ENCODE data around the gene ZNF234.
A peak's percentile ranks its signal among the peaks of the same experiment; 100 is the strongest.
"Not testable (repeated sequence)": the region's sequence is repeated elsewhere in the genome, so short reads cannot be mapped to it uniquely, and the experiment has no call there.

Gene ZNF234

GRCh38 chr19:44182145-44182544 is 40.8 kb downstream of the ZNF234 start:
- no peak for DNase-seq (ENCODE audit: low spot score)

GRCh38 chr19:44190020-44190419 is 48.7 kb downstream of the ZNF234 start:
- DNase-seq (ENCODE audit: low spot score), result no peak

- DNase-seq (ENCODE audit: low spot score), result no peak
These were observed 50.8 kb downstream of the ZNF234 start for GRCh38 chr19:44192127-44192526.

- no peak for DNase-seq (ENCODE audit: low spot score)
These were observed 55.4 kb downstream of the ZNF234 start for GRCh38 chr19:44196772-44197171.

GRCh38 chr19:44202470-44202869 is 61.1 kb downstream of the ZNF234 start:
- DNase-seq (ENCODE audit: low spot score), result no peak

- no peak for DNase-seq (ENCODE audit: low spot score)
These were observed 61.6 kb downstream of the ZNF234 start for GRCh38 chr19:44202974-44203373.

- DNase-seq (ENCODE audit: low spot score), result not testable (repeated sequence)
These were observed 62.5 kb downstream of the ZNF234 start for GRCh38 chr19:44203877-44204276.

- DNase-seq (ENCODE audit: low spot score), result no peak
These were observed 63.4 kb downstream of the ZNF234 start for GRCh38 chr19:44204772-44205171.

- peak; percentile 92 for DNase-seq (ENCODE audit: low spot score)
These were observed 65.9 kb downstream of the ZNF234 start for GRCh38 chr19:44207126-44207803.

Measured in ecto neural progenitor cell (in vitro differentiated cells).